IPS-15b (cell line): ENCODE data around the gene OLAH.

Experiments used
- H3K27me3 ChIP-seq: one replicate; pipeline ENCODE4 v1.6.1; 2013; ENCODE audit warnings: low read length; ENCODE audit not compliant: control insufficient read depth, insufficient read depth
- H3K36me3 ChIP-seq: one replicate; pipeline ENCODE4 v1.6.1; 2013; ENCODE audit warnings: low read length; ENCODE audit not compliant: control insufficient read depth, insufficient read depth
- H3K4me1 ChIP-seq: one replicate; pipeline ENCODE4 v1.6.1; 2013; ENCODE audit warnings: mild to moderate bottlenecking, low read length; ENCODE audit not compliant: control insufficient read depth, insufficient read depth
- H3K4me3 ChIP-seq: one replicate; pipeline ENCODE4 v1.5.1; 2013; ENCODE audit warnings: low read depth, low read length
- H3K9ac ChIP-seq: one replicate; pipeline ENCODE4 v1.6.1; 2013; ENCODE audit warnings: low read depth, mild to moderate bottlenecking, low read length
- H3K9me3 ChIP-seq: one replicate; pipeline ENCODE4 v1.6.1; 2013; ENCODE audit warnings: mild to moderate bottlenecking, low read length; ENCODE audit not compliant: control insufficient read depth, insufficient read depth

Gene OLAH

GRCh38 chr10:15112657-15113056 lies 68.9 kb downstream of the OLAH start:
- H3K9me3 ChIP-seq, result no peaks in the 10 kb centered on the region
- no peaks in the 10 kb centered on the region for H3K27me3 ChIP-seq
- no peak overlapping the region for H3K9ac ChIP-seq
- peaks cover 3% of the 10 kb centered on the region for H3K36me3 ChIP-seq
- no peaks in the 10 kb centered on the region for H3K4me1 ChIP-seq
- H3K4me3 ChIP-seq, result no peak overlapping the region

DNA sequence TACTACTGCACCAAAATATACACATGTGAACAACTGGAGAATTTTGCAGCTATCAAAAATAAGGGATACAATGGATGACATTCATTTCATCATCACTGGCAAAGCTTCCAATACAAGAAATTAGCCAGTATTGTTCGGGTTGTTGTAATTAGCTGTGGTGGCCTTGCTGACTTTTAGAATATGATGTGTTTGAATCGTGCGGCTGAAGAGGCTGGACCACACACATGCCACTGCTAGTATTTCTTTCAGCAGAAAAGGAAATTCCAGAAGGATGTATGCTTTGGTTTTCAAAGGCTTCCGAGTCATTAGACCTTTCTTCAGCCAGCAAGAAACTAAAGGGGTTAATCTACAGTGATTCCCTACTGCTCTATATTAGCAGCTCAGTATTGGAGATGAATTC lies 70.0 kb downstream of the OLAH start:
- Histone ChIP-seq H3K36me3 (peaks cover 3% of the 10 kb centered on the region), H3K27me3 (no peaks in the 10 kb centered on the region), H3K9ac (no peak overlapping the region), H3K9me3 (no peaks in the 10 kb centered on the region), H3K4me3 (no peak overlapping the region), H3K4me1 (no peaks in the 10 kb centered on the region)

DNA sequence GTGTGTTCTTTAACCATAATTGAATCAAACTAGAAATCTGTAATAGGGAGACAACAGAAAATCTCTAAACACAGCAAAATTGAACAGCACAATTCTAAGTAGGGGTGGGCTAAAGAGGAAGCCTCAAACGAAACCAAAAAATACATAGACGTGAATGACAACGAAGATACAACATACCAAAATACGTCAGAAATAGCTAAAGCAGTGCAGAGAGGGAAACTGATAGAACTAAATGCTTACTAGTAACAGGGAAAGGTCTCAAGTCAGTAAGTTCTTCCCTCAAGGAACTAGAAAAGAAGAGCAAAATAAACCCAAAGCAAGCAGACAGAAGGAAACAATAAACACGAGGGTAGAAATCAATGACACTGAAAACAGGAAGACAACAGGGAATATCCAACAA lies 72.5 kb downstream of the OLAH start:
- Histone ChIP-seq H3K9me3 (no peaks in the 10 kb centered on the region), H3K4me3 (no peak overlapping the region), H3K9ac (no peak overlapping the region), H3K36me3 (no peaks in the 10 kb centered on the region), H3K27me3 (no peaks in the 10 kb centered on the region), H3K4me1 (no peaks in the 10 kb centered on the region)

- Histone ChIP-seq H3K9me3 (no peaks in the 10 kb centered on the region), H3K27me3 (no peaks in the 10 kb centered on the region), H3K4me3 (no peak overlapping the region), H3K36me3 (no peaks in the 10 kb centered on the region), H3K9ac (no peak overlapping the region), H3K4me1 (no peaks in the 10 kb centered on the region)
These were observed 74.9 kb downstream of the OLAH start for GRCh38 chr10:15118615-15119014.

- H3K27me3 ChIP-seq, result no peaks in the 10 kb centered on the region
- no peaks in the 10 kb centered on the region for H3K36me3 ChIP-seq
- no peaks in the 10 kb centered on the region for H3K4me1 ChIP-seq
- no peak overlapping the region for H3K4me3 ChIP-seq
- H3K9me3 ChIP-seq, result no peaks in the 10 kb centered on the region
- no peak overlapping the region for H3K9ac ChIP-seq
These were observed 76.8 kb downstream of the OLAH start for GRCh38 chr10:15120523-15120922.

DNA sequence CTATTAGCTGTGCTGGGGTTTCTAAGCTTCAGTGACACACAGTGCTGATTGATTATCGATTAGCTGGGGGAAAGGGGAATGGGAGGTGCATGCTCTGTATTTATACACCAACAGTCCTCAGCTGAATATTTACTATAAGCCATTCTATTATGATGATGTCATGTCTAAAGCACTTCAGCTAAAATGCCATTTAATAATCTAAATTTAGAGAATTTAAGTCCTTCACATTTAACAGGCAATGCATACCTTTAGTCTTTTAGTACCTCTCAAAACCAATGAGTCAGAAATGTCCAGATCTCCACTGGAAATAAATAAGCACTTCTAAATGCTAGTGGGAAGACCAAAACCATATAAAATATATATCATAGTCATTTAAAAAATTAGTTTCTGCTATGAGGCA lies 78.0 kb downstream of the OLAH start:
- Histone ChIP-seq H3K9ac (no peak overlapping the region), H3K4me3 (no peak overlapping the region), H3K9me3 (no peaks in the 10 kb centered on the region), H3K4me1 (no peaks in the 10 kb centered on the region), H3K36me3 (peaks cover 4% of the 10 kb centered on the region), H3K27me3 (no peaks in the 10 kb centered on the region)

- Histone ChIP-seq H3K4me1 (no peaks in the 10 kb centered on the region), H3K4me3 (no peak overlapping the region), H3K9me3 (no peaks in the 10 kb centered on the region), H3K27me3 (no peaks in the 10 kb centered on the region), H3K36me3 (peaks cover 4% of the 10 kb centered on the region), H3K9ac (no peak overlapping the region)
These were observed 78.8 kb downstream of the OLAH start for GRCh38 chr10:15122477-15123030.
